ENCODE data around the gene SLC16A11.

The SLC16A11 gene

GRCh38 chr17:7080456-7081041 lies 36.7 kb upstream of the SLC16A11 start:
- Histone ChIP-seq H4K20me1 (ENCODE audit: insufficient read depth, low read length, poor library complexity, severe bottlenecking) (no peaks in the 10 kb centered on the region), H3K9me2 (replicated peaks; ENCODE audit: low read depth, low read length) (no peaks in the 10 kb centered on the region), H3K27me3 (ENCODE audit: insufficient read depth, low read length, poor library complexity, severe bottlenecking) (no peaks in the 10 kb centered on the region), H3K79me2 (ENCODE audit: insufficient read depth, low read length) (no peaks in the 10 kb centered on the region), H3K4me1 (ENCODE audit: insufficient read depth, low read length, poor library complexity, severe bottlenecking) (peaks cover 4% of the 10 kb centered on the region), H3K4me2 (ENCODE audit: low read depth, low read length, poor library complexity, severe bottlenecking) (no peak overlapping the region), H3F3A (ENCODE audit: low read depth) (no peaks in the 10 kb centered on the region), H3K36me3 (ENCODE audit: insufficient read depth, low read length) (no peaks in the 10 kb centered on the region), H3K9me3 (ENCODE audit: insufficient read depth, low read depth, low read length) (no peaks in the 10 kb centered on the region), H3K4me3 (ENCODE audit: low read length, poor library complexity, severe bottlenecking) (no peak overlapping the region), H2AFZ (ENCODE audit: low read length) (no peak overlapping the region), H3K9ac (ENCODE audit: low read depth, low read length, poor library complexity, severe bottlenecking) (no peak overlapping the region)
- TF ChIP-seq, protein P1, sequence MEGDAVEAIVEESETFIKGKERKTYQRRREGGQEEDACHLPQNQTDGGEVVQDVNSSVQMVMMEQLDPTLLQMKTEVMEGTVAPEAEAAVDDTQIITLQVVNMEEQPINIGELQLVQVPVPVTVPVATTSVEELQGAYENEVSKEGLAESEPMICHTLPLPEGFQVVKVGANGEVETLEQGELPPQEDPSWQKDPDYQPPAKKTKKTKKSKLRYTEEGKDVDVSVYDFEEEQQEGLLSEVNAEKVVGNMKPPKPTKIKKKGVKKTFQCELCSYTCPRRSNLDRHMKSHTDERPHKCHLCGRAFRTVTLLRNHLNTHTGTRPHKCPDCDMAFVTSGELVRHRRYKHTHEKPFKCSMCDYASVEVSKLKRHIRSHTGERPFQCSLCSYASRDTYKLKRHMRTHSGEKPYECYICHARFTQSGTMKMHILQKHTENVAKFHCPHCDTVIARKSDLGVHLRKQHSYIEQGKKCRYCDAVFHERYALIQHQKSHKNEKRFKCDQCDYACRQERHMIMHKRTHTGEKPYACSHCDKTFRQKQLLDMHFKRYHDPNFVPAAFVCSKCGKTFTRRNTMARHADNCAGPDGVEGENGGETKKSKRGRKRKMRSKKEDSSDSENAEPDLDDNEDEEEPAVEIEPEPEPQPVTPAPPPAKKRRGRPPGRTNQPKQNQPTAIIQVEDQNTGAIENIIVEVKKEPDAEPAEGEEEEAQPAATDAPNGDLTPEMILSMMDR (conservative IDR thresholded peaks at IDR 0.05; ENCODE audit: low read length): no peak
- no peak for TF ChIP-seq EZH2phosphoT487 (IDR thresholded peaks at IDR 0.05; ENCODE audit: borderline replicate concordance)

- no peaks in the 10 kb centered on the region for H3K36me3 ChIP-seq (ENCODE audit: insufficient read depth, low read length)
- TF ChIP-seq, protein P1 (conservative IDR thresholded peaks at IDR 0.05; ENCODE audit: low read length): no peak
- TF ChIP-seq EZH2phosphoT487 (IDR thresholded peaks at IDR 0.05; ENCODE audit: borderline replicate concordance): no peak
- H2AFZ ChIP-seq (ENCODE audit: low read length): no peak within 1 kb of the TSS
- H3K9ac ChIP-seq (ENCODE audit: low read depth, low read length, poor library complexity, severe bottlenecking): no peak within 1 kb of the TSS
- H3K4me3 ChIP-seq (ENCODE audit: low read length, poor library complexity, severe bottlenecking): no peak within 1 kb of the TSS
- H3K9me2 ChIP-seq (replicated peaks; ENCODE audit: low read depth, low read length): no peaks in the 10 kb centered on the region
- H3F3A ChIP-seq (ENCODE audit: low read depth): no peaks in the 10 kb centered on the region
- no peaks in the 10 kb centered on the region for H3K27me3 ChIP-seq (ENCODE audit: insufficient read depth, low read length, poor library complexity, severe bottlenecking)
- no peaks in the 10 kb centered on the region for H4K20me1 ChIP-seq (ENCODE audit: insufficient read depth, low read length, poor library complexity, severe bottlenecking)
- no peaks in the 10 kb centered on the region for H3K9me3 ChIP-seq (ENCODE audit: insufficient read depth, low read depth, low read length)
- no peak within 1 kb of the TSS for H3K4me2 ChIP-seq (ENCODE audit: low read depth, low read length, poor library complexity, severe bottlenecking)
- no peaks in the 10 kb centered on the region for H3K79me2 ChIP-seq (ENCODE audit: insufficient read depth, low read length)
- peaks cover 4% of the 10 kb centered on the region for H3K4me1 ChIP-seq (ENCODE audit: insufficient read depth, low read length, poor library complexity, severe bottlenecking)
Observed at GRCh38 chr17:7079581-7080455, 35.9 kb upstream of the SLC16A11 start, which contains the start of gene CLEC10A. TSS of gene CLEC10A (minus strand) at chr17:7080251. CDS start at chr17:7078812, 1,439 bp downstream.

DNA sequence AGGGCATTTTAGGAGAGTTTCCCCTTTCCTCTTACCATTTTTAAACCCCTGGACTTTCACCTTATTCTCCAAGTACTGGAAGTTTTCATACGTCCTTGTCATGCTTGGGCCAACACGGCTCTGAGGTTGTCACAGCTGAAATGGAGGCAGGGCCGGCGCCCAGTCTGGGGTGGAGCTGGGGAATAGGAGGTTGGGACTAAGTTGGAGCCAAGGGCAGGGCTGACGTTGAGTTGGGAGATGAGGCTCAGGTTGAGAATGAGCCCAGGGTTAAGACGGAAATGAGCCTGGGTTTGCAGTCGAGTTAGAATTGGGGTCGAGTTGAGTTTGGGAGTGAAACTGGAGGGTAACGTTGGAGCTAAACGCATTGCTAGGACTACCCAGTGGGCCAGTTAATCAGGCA lies 34.8 kb upstream of the SLC16A11 start:
- Histone ChIP-seq H3K36me3 (ENCODE audit: insufficient read depth, low read length) (no peaks in the 10 kb centered on the region), H3K9me3 (ENCODE audit: insufficient read depth, low read depth, low read length) (no peaks in the 10 kb centered on the region), H3K4me3 (ENCODE audit: low read length, poor library complexity, severe bottlenecking) (no peak overlapping the region), H3K27me3 (ENCODE audit: insufficient read depth, low read length, poor library complexity, severe bottlenecking) (no peaks in the 10 kb centered on the region), H3K4me2 (ENCODE audit: low read depth, low read length, poor library complexity, severe bottlenecking) (no peak overlapping the region), H3K4me1 (ENCODE audit: insufficient read depth, low read length, poor library complexity, severe bottlenecking) (peaks cover 4% of the 10 kb centered on the region), H3K9me2 (replicated peaks; ENCODE audit: low read depth, low read length) (no peaks in the 10 kb centered on the region), H3K79me2 (ENCODE audit: insufficient read depth, low read length) (no peaks in the 10 kb centered on the region), H4K20me1 (ENCODE audit: insufficient read depth, low read length, poor library complexity, severe bottlenecking) (no peaks in the 10 kb centered on the region), H3K9ac (ENCODE audit: low read depth, low read length, poor library complexity, severe bottlenecking) (no peak overlapping the region), H3F3A (ENCODE audit: low read depth) (no peaks in the 10 kb centered on the region), H2AFZ (ENCODE audit: low read length) (no peak overlapping the region)
- no peak for TF ChIP-seq EZH2phosphoT487 (IDR thresholded peaks at IDR 0.05; ENCODE audit: borderline replicate concordance)
- TF ChIP-seq, protein P1 (conservative IDR thresholded peaks at IDR 0.05; ENCODE audit: low read length): no peak

Measured in Loucy (cell line).